ENCODE measurements around the gene EEF2KMT.
"Not testable (repeated sequence)": the region's sequence is repeated elsewhere in the genome, so short reads cannot be mapped to it uniquely, and the experiment has no call there.

Gene EEF2KMT

GRCh38 chr16:5070431-5071186 is 27.0 kb downstream of the EEF2KMT start:
- no peak for DNase-seq (ENCODE audit: low read depth)

- DNase-seq (ENCODE audit: low read depth) = no peak
Measured at GRCh38 chr16:5069854-5070253, 27.7 kb downstream of the EEF2KMT start.

- no peak for DNase-seq (ENCODE audit: low read depth)
Measured at GRCh38 chr16:5069048-5069447, 28.5 kb downstream of the EEF2KMT start.

- no peak for DNase-seq (ENCODE audit: low read depth)
Measured at GRCh38 chr16:5066511-5066910, 31.1 kb downstream of the EEF2KMT start.

- DNase-seq (ENCODE audit: low read depth) = no peak
Measured at GRCh38 chr16:5065813-5066212, 31.8 kb downstream of the EEF2KMT start, which contains the start of gene C16orf89. Gene C16orf89 (minus strand): TSS chr16:5065956. CDS start chr16:5065908, 48 bp downstream.

GRCh38 chr16:5065326-5065725 is 32.3 kb downstream of the EEF2KMT start:
- no peak for DNase-seq (ENCODE audit: low read depth)

- DNase-seq (ENCODE audit: low read depth) = no peak
Measured at GRCh38 chr16:5064915-5065314, 32.7 kb downstream of the EEF2KMT start.

GRCh38 chr16:5062790-5063765 is 34.5 kb downstream of the EEF2KMT start:
- DNase-seq (ENCODE audit: low read depth) = no peak

GRCh38 chr16:5062051-5062450 is 35.5 kb downstream of the EEF2KMT start:
- no peak for DNase-seq (ENCODE audit: low read depth)

- no peak for DNase-seq (ENCODE audit: low read depth)
Measured at GRCh38 chr16:5060073-5060641, 37.4 kb downstream of the EEF2KMT start.

GRCh38 chr16:5059386-5060072 is 38.1 kb downstream of the EEF2KMT start:
- DNase-seq (ENCODE audit: low read depth) = no peak

- DNase-seq (ENCODE audit: low read depth) = no peak
Measured at GRCh38 chr16:5058476-5058875, 39.1 kb downstream of the EEF2KMT start.

GRCh38 chr16:5056352-5056751 is 41.2 kb downstream of the EEF2KMT start:
- DNase-seq (ENCODE audit: low read depth) = no peak

- DNase-seq (ENCODE audit: low read depth) = no peak
Measured at GRCh38 chr16:5054876-5055865, 42.4 kb downstream of the EEF2KMT start.

- no peak for DNase-seq (ENCODE audit: low read depth)
Measured at GRCh38 chr16:5046914-5047313, 50.7 kb downstream of the EEF2KMT start.

- DNase-seq (ENCODE audit: low read depth) = no peak
Measured at GRCh38 chr16:5045499-5046115, 52.0 kb downstream of the EEF2KMT start.

GRCh38 chr16:5044581-5044980 is 53.0 kb downstream of the EEF2KMT start:
- DNase-seq (ENCODE audit: low read depth) = not testable (repeated sequence)

GRCh38 chr16:5044011-5044540 is 53.5 kb downstream of the EEF2KMT start:
- DNase-seq (ENCODE audit: low read depth) = no peak

GRCh38 chr16:5042574-5043171 is 54.9 kb downstream of the EEF2KMT start:
- DNase-seq (ENCODE audit: low read depth) = no peak

Data from T-helper 22 cell (primary cell).